Measurements from ENCODE around the gene SF1. TPM values are rescaled to one million over a fixed set of nuclear protein-coding genes. Genes with fewer than 3 reads are reported as not detected.

The SF1 gene
- total RNA-seq, 2 experiments from 2014 or later: 247 to 535 TPM

- Histone ChIP-seq H3K4me1 (ENCODE audit: insufficient read depth, low read length, poor library complexity, severe bottlenecking) (peaks cover 36% of the 10 kb centered on the region), H2AFZ (ENCODE audit: low read length) (no peak overlapping the region), H3K27ac (ENCODE audit: low read depth, low read length, poor library complexity, severe bottlenecking) (no peak overlapping the region), H3K79me2 (ENCODE audit: insufficient read depth, low read depth, low read length) (no peaks in the 10 kb centered on the region; the same call in 1 of the 2 replicates), H3K4me2 (ENCODE audit: low read length) (no peak overlapping the region), H4K20me1 (ENCODE audit: insufficient read depth, low read length) (0 out of 2 replicates have a peak, but pooled peaks cover 3% of the 10 kb centered on the region), H3K36me3 (ENCODE audit: insufficient read depth, low read length) (peaks cover 25% of the 10 kb centered on the region), H3K9me2 (ENCODE audit: insufficient read depth, low read length) (no peaks in the 10 kb centered on the region), H3K4me3 (ENCODE audit: low read depth, low read length, poor library complexity, severe bottlenecking) (no peak overlapping the region), H3K9me3 (ENCODE audit: low read length) (no peaks in the 10 kb centered on the region)
- intact Hi-C loops (cut with micrococcal nuclease; ENCODE audit: unreplicated experiment): no loop called here
- no peak for TF ChIP-seq CTCF (conservative IDR thresholded peaks at IDR 0.05; ENCODE audit: low read length)
- ChIA-PET CTCF (ENCODE audit: unreplicated experiment) (no interaction called here), POLR2A (interaction anchor here (0.6 to 1.2 kb wide), 2 partner anchors 13 to 19 kb away, joined by 3 to 4 read pairs; partner anchors contain the start of gene SF1)
- DNase-seq (ENCODE audit: low spot score): no peak
- no TSS peak for BruUV-seq (replicated peaks)
Measured at GRCh38 chr11:64759131-64759721, 19.1 kb downstream of the SF1 start.

DNA sequence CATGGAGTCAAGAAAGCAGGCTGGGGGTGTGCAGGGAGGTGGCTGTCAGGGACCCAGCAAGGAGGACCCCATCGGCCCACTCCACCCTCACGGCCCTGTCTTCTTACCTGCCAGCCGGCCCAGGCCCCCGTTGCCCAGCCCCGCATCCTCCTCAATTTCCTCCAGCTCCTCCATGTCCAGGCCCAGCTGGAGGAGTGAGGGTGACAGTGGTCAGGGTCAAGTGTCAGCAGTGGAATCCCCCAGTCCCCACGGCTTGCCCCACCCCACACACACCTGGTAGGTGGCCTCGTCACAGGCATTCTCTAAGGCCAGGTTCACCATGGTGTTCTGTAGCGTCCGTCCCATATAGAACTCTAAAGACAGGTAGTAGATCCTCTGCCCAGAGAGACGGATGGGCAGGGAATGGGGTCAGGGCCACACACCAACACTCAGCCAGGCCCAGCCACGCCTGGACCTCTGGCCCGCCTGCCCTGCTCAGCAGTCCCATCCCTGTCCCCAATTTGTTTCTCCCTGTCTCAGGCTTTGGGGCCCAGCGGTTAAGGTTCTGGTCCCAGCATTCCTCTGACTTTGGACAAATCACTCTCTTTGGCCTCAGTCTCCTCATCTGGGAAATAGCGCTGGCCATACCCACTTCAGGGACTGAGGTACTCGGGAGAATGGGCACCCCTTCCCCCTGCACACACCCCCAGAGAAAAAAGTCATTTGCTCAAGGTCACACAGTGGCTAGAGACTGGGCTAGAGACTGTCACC is 19.8 kb downstream of the SF1 start:
- BruUV-seq (replicated peaks): no TSS peak
- ChIA-PET POLR2A (no interaction called here), CTCF (ENCODE audit: unreplicated experiment) (no interaction called here)

More for the DNA sequence above, 19.8 kb downstream of the SF1 start:
- H2AFZ ChIP-seq (ENCODE audit: low read length): no peak overlapping the region
- TF ChIP-seq CTCF (conservative IDR thresholded peaks at IDR 0.05; ENCODE audit: low read length) (no peak), EZH2phosphoT487 (IDR thresholded peaks at IDR 0.05; ENCODE audit: borderline replicate concordance, low read depth, low read length) (no peak)
- H3K36me3 ChIP-seq (ENCODE audit: insufficient read depth, low read length): peaks cover 18% of the 10 kb centered on the region
- intact Hi-C loops (cut with micrococcal nuclease; ENCODE audit: unreplicated experiment): no loop called here
- H3K9me3 ChIP-seq (ENCODE audit: low read length): no peaks in the 10 kb centered on the region
- H3K27ac ChIP-seq (ENCODE audit: low read depth, low read length, poor library complexity, severe bottlenecking): no peak overlapping the region
- H3K4me1 ChIP-seq (ENCODE audit: insufficient read depth, low read length, poor library complexity, severe bottlenecking): peaks cover 29% of the 10 kb centered on the region
- H3K79me2 ChIP-seq (ENCODE audit: insufficient read depth, low read depth, low read length): no peaks in the 10 kb centered on the region
- H3K4me3 ChIP-seq (ENCODE audit: low read depth, low read length, poor library complexity, severe bottlenecking): no peak overlapping the region
- H3K9me2 ChIP-seq (ENCODE audit: insufficient read depth, low read length): no peaks in the 10 kb centered on the region
- H3K4me2 ChIP-seq (ENCODE audit: low read length): no peak overlapping the region
- no peak for DNase-seq (ENCODE audit: low spot score)
- H4K20me1 ChIP-seq (ENCODE audit: insufficient read depth, low read length): no peaks in the 10 kb centered on the region
